ENCODE measurements around the gene DRAM2.

DNA sequence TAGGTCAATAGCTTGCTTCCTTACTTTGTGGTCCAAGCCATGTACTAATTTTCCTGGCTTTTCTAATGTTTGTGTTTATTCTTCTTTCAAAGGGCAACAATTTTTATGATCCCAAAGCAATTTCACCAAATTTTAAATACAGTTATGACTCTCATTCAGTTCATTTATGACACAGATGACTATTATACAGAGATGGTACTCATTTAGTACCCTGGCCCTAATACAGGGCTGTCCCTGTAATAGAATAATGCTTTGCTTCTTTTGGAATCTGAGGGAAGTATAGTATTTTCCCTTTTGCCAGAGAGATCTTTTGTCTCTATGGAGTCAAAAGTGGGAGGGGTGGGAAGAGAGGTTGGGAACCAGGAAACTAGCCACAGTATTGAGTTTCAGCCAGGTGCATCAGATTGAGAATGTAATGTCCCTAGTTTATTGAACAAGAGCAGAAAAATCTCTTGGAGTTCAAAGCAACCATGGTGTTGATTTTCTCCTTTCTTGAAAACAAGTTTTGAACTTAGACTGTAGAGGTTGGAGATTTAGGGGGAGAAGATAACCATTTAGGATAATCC lies 40.2 kb upstream of the DRAM2 start:
- TF ChIP-seq POLR2AphosphoS5 (IDR thresholded peaks at IDR 0.05; ENCODE audit: low read depth, low read length) (no peak), FOXP2 (optimal IDR thresholded peaks at IDR 0.05; ENCODE audit: borderline replicate concordance, extremely low read depth, extremely low read length, insufficient read depth) (no peak), SIN3A (IDR thresholded peaks at IDR 0.05; ENCODE audit: borderline replicate concordance, insufficient read depth, low read length) (no peak), TAF1 (IDR thresholded peaks at IDR 0.05; ENCODE audit: borderline replicate concordance, insufficient read depth, low read length) (no peak)
- TF ChIP-seq, protein P1, sequence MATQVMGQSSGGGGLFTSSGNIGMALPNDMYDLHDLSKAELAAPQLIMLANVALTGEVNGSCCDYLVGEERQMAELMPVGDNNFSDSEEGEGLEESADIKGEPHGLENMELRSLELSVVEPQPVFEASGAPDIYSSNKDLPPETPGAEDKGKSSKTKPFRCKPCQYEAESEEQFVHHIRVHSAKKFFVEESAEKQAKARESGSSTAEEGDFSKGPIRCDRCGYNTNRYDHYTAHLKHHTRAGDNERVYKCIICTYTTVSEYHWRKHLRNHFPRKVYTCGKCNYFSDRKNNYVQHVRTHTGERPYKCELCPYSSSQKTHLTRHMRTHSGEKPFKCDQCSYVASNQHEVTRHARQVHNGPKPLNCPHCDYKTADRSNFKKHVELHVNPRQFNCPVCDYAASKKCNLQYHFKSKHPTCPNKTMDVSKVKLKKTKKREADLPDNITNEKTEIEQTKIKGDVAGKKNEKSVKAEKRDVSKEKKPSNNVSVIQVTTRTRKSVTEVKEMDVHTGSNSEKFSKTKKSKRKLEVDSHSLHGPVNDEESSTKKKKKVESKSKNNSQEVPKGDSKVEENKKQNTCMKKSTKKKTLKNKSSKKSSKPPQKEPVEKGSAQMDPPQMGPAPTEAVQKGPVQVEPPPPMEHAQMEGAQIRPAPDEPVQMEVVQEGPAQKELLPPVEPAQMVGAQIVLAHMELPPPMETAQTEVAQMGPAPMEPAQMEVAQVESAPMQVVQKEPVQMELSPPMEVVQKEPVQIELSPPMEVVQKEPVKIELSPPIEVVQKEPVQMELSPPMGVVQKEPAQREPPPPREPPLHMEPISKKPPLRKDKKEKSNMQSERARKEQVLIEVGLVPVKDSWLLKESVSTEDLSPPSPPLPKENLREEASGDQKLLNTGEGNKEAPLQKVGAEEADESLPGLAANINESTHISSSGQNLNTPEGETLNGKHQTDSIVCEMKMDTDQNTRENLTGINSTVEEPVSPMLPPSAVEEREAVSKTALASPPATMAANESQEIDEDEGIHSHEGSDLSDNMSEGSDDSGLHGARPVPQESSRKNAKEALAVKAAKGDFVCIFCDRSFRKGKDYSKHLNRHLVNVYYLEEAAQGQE (IDR thresholded peaks at IDR 0.05; ENCODE audit: insufficient read depth in 1 of 2, low read depth in 2 of 2, low read length in 2 of 2): no peak
